Natural killer cell (primary cell): ENCODE data around the gene VAMP2. TPM values are rescaled to one million over a fixed set of nuclear protein-coding genes. Genes with fewer than 3 reads are reported as not detected.

ENCODE experiments used
- ATAC-seq, 3 donors: fragments of 150-1000 bp in 2 of 3; fragments of 200-7000 bp in 1 of 3; cut with Tn5 transposase; 1 replicate in 1 of 3; 2 replicates in 2 of 3; pipeline ENCODE4 v1.10.0; 2021; ENCODE audit warnings: mild to moderate bottlenecking in 2 of 3, moderate library complexity in 2 of 3
- DNase-seq, 2 donors: peaks; one replicate each; pipeline versions ENCODE4 v3.0.0 to v3.0.0-alpha.2; 2013 to 2021; ENCODE audit warnings: mixed read lengths in 1 of 2
- H3K27ac ChIP-seq: one replicate; pipeline ENCODE4 v1.5.1; 2013; ENCODE audit warnings: mild to moderate bottlenecking, low read length
- H3K27me3 ChIP-seq: one replicate; pipeline ENCODE4 v1.6.1; 2013; ENCODE audit warnings: low read length; ENCODE audit not compliant: control insufficient read depth, insufficient read depth
- H3K36me3 ChIP-seq: one replicate; pipeline ENCODE4 v1.6.1; 2013; ENCODE audit warnings: low read length; ENCODE audit not compliant: control insufficient read depth, insufficient read depth
- H3K4me1 ChIP-seq: one replicate; pipeline ENCODE4 v1.6.1; 2013; ENCODE audit warnings: low read length; ENCODE audit not compliant: control insufficient read depth, insufficient read depth
- H3K4me3 ChIP-seq: one replicate; pipeline ENCODE4 v1.5.1; 2013; ENCODE audit warnings: low read length
- H3K9me3 ChIP-seq: one replicate; pipeline ENCODE4 v1.6.1; 2013; ENCODE audit warnings: low read length; ENCODE audit not compliant: control insufficient read depth, insufficient read depth
- H3K27ac Mint-ChIP-seq, 2 donors: one replicate each; pipeline ENCODE4 v1.8.0; 2022; ENCODE audit warnings: mild to moderate bottlenecking in 2 of 2, mixed read lengths in 2 of 2, moderate library complexity in 1 of 2
- H3K27me3 Mint-ChIP-seq, 2 donors: one replicate each; pipeline ENCODE4 v1.8.0; 2022; ENCODE audit warnings: low read depth in 2 of 2, mixed read lengths in 2 of 2
- H3K36me3 Mint-ChIP-seq: one replicate; pipeline ENCODE4 v1.8.0; 2022; ENCODE audit warnings: mixed read lengths
- H3K4me1 Mint-ChIP-seq, 2 donors: one replicate each; pipeline ENCODE4 v1.8.0; 2022; ENCODE audit warnings: mixed read lengths in 2 of 2
- H3K4me3 Mint-ChIP-seq: one replicate; pipeline ENCODE4 v1.8.0; 2022; ENCODE audit warnings: mild to moderate bottlenecking, moderate library complexity, mixed read lengths
- H3K9me3 Mint-ChIP-seq, 2 donors: one replicate each; pipeline ENCODE4 v1.8.0; 2022; ENCODE audit warnings: mixed read lengths in 2 of 2
- WGBS: methylation state at CpG from one replicate; pipeline ENCODE4 v1.1.7; 2013; ENCODE audit warnings: missing lambda C conversion rate; ENCODE audit not compliant: insufficient coverage; 5-methylcytosine and 5-hydroxymethylcytosine counted together
- intact Hi-C: fragments of 100-400 bp; cut with micrococcal nuclease; formaldehyde crosslinking; loops from one replicate; pipeline ENCODE4 v1.14.2; 2022
- total RNA-seq, 4 donors: library from RNA; stranded (reverse); fragments of 120-200 nt in 1 of 4; gene quantifications; one replicate each; pipeline versions ENCODE4 v1.2.3 to v1.2.4, GENCODE V29; 2013 to 2022
- TF ChIP-seq, protein P1 (sequence below): fragments of 200-600 bp; IDR thresholded peaks from one replicate; pipeline ENCODE4 v1.8.0; 2022; ENCODE audit warnings: antibody characterized with exemption

The VAMP2 gene
- total RNA-seq, 3 donors from 2014 or later (not counting 1 experiment from before 2014, with no cell fraction given): 191 to 315 (median 234) TPM

DNA sequence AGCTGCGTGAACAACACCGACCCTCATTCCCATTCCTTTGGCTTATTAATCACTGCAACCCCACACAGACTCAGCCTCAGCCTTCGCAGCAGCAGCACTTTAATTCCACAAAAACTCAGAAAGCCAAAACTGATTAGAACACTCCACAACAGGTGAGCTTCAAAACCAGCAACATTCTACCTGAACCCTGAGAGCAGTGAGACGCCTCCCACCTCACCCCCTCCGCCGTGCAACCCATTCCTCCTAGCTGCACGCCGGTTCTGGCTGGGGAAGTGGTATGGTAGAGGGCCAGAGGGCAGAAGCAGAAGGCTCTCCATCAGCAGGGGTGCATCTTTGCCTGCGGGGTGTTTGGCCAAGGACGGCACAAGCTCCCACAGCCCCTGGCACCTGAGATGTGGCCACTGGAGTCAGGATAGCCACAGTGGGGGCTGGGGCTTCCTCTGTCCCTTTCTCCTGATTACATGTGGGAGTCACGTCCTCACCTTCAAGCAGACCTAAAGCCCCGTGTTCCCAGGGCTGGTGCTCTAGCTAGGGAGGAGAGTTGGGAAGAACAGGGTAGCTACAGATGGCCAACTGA is 25.6 kb upstream of the VAMP2 start:
- H3K27me3 ChIP-seq: no peaks in the 10 kb centered on the region
- peak overlapping the region; percentile 67 for H3K4me3 ChIP-seq
- DNase-seq: peak in 1 of 2 donors; percentile 56
- 40% methylated on average over 9 of the region's 12 CpGs for WGBS
- peak overlapping the region; percentile 86 for H3K27ac ChIP-seq
- no peak for ATAC-seq
- peaks cover 61% of the 10 kb centered on the region for H3K4me1 ChIP-seq
- Mint-ChIP-seq H3K4me3 (no peak overlapping the region), H3K27ac (no peak overlapping the region), H3K36me3 (no peaks in the 10 kb centered on the region), H3K4me1 (peaks cover 17 to 22% of the 10 kb centered on the region in 2 donors), H3K27me3 (no peaks in the 10 kb centered on the region), H3K9me3 (no peaks in the 10 kb centered on the region)
- H3K9me3 ChIP-seq: no peaks in the 10 kb centered on the region
- intact Hi-C loops: no loop called here
- no peaks in the 10 kb centered on the region for H3K36me3 ChIP-seq
- TF ChIP-seq, protein P1, sequence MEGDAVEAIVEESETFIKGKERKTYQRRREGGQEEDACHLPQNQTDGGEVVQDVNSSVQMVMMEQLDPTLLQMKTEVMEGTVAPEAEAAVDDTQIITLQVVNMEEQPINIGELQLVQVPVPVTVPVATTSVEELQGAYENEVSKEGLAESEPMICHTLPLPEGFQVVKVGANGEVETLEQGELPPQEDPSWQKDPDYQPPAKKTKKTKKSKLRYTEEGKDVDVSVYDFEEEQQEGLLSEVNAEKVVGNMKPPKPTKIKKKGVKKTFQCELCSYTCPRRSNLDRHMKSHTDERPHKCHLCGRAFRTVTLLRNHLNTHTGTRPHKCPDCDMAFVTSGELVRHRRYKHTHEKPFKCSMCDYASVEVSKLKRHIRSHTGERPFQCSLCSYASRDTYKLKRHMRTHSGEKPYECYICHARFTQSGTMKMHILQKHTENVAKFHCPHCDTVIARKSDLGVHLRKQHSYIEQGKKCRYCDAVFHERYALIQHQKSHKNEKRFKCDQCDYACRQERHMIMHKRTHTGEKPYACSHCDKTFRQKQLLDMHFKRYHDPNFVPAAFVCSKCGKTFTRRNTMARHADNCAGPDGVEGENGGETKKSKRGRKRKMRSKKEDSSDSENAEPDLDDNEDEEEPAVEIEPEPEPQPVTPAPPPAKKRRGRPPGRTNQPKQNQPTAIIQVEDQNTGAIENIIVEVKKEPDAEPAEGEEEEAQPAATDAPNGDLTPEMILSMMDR: no peak

DNA sequence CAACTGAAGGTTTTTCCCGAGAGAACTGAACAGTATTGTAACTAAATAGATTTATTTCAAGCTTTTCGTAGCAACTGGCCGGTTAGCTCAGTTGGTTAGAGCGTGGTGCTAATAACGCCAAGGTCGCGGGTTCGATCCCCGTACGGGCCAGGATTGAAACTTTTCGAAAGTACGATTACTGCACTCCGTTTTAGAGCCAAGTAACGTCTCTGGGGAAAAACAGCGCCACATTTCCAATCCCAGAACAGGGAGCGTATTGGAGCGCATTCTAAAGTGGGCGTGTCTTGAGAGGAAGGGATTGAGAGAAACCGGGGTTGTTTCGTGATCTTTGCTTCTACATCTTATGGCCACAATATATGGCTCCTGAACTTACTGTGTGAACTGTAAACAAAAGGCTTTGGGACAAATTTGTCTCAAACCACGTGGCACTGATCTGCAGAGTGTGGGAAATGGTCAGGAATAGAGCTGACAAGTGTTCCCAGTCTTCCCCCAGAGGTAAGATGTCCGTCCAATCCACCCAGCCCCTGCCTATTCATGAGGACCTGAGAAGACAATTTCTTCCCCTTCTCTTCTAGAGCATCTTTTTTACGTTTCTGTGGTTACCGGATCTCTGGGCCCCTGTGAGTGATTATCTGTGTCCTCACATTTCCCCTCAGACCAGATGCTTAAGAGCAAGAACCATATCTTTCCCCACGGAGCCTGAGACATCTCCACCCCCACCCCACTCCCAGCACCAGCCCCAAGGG is 24.9 kb upstream of the VAMP2 start:
- Histone ChIP-seq H3K27me3 (no peaks in the 10 kb centered on the region), H3K27ac (peak overlapping the region; percentile 90), H3K4me1 (peaks cover 54% of the 10 kb centered on the region), H3K4me3 (peak overlapping the region; percentile 89), H3K9me3 (no peaks in the 10 kb centered on the region), H3K36me3 (no peaks in the 10 kb centered on the region)
- Mint-ChIP-seq H3K4me3 (no peak overlapping the region), H3K27ac (no peak overlapping the region), H3K36me3 (no peaks in the 10 kb centered on the region), H3K27me3 (no peaks in the 10 kb centered on the region), H3K4me1 (peaks cover 17 to 22% of the 10 kb centered on the region in 2 donors), H3K9me3 (no peaks in the 10 kb centered on the region)
- under 1% methylated on average over 22 of the region's 25 CpGs for WGBS
- intact Hi-C loops: loop anchor here (1.0 to 2.0 kb wide), 6 partner anchors 11 to 68 kb away; partner anchors contain the start of genes CTC1, PFAS and TMEM107
- peak; percentile 10 to 15 (median 14) for ATAC-seq
- TF ChIP-seq, protein P1: no peak
- DNase-seq: peak; percentile 81 to 93

DNA sequence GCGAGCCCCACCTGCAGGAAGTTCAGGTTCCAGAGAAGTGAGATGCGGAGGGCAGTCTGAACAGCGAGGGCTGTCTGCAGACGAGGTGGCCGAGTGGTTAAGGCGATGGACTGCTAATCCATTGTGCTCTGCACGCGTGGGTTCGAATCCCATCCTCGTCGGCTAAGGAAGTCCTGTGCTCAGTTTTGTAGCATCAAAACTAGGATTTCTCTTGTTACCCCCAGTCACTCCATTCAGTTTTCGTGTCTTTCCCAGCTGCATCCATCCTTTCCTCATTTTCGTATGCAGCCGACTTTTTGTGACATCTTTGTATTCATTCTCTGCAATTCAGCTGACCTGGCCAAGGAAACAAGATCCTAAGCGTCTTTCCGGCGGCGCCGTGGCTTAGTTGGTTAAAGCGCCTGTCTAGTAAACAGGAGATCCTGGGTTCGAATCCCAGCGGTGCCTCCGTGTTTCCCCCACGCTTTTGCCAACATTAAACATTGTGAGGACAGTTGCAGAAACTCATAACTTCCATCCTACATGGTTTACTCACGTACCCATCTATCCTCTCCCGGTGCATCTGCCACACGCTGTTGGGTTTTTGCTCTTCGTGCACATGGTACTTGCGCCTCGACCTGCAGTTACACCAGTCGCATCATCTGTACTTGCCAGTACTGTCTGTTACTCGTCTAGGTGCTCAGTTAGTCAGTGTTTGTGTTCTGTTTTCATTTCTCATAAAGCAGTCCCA is 24.2 kb upstream of the VAMP2 start:
- Histone ChIP-seq H3K4me1 (peaks cover 47% of the 10 kb centered on the region), H3K9me3 (no peaks in the 10 kb centered on the region), H3K27me3 (no peaks in the 10 kb centered on the region), H3K4me3 (peak overlapping the region; percentile 89), H3K36me3 (no peaks in the 10 kb centered on the region), H3K27ac (peak overlapping the region; percentile 90)
- TF ChIP-seq, protein P1: peak; percentile 29
- Mint-ChIP-seq H3K4me3 (no peak overlapping the region), H3K4me1 (peaks cover 17 to 24% of the 10 kb centered on the region in 2 donors), H3K27me3 (no peaks in the 10 kb centered on the region), H3K27ac (no peak overlapping the region), H3K36me3 (no peaks in the 10 kb centered on the region), H3K9me3 (no peaks in the 10 kb centered on the region)
- under 1% methylated on average over 32 of the region's 32 CpGs for WGBS
- intact Hi-C loops: loop anchor here (1.0 to 2.0 kb wide), 8 partner anchors 11 to 68 kb away; partner anchors contain the start of genes CTC1, PFAS and TMEM107
- DNase-seq: peak; percentile 86 to 94
- ATAC-seq: peak; percentile 53 to 73 (median 56)
